Measurements from ENCODE around the gene CCDC117.
"Not testable (repeated sequence)": the region's sequence is repeated elsewhere in the genome, so short reads cannot be mapped to it uniquely, and the experiment has no call there.

The CCDC117 gene

DNA sequence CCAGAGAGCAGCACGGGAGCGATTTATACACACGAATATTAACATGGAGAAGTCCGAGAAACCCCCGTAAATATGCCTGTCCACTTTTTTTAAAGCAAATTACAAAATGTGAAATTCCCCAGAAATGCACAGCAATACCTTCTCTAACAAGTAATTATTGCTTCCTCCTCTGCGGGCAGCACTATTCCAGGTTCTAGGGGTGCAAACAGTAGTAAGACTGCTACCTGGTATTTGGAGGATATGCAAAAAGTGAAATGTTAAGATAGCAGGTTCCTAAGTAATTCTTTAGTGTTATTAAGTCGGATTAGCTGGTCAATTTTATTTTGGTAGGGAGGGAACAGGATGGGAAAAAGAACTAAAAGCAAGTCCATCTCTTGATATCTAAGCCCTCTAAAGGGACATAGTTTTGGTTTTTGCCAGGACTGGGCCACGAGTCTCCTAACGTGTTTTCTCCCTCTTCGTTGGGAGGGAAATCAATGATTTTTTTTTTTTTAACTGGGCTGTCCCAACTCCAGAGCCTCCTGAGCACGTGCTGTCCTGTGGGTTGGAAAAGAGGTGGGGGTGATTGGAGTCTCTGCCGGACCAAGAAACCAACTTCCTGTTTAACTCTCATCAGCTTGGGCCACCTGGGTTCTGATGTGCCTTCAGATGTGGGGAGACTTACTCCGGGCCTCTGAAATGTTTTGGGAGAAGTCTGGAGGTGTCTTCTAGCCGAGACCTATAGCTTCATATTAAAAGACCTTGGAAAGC, 29.5 kb downstream of the CCDC117 start:
- peak; percentile 93 for DNase-seq (ENCODE audit: low read depth)

DNA sequence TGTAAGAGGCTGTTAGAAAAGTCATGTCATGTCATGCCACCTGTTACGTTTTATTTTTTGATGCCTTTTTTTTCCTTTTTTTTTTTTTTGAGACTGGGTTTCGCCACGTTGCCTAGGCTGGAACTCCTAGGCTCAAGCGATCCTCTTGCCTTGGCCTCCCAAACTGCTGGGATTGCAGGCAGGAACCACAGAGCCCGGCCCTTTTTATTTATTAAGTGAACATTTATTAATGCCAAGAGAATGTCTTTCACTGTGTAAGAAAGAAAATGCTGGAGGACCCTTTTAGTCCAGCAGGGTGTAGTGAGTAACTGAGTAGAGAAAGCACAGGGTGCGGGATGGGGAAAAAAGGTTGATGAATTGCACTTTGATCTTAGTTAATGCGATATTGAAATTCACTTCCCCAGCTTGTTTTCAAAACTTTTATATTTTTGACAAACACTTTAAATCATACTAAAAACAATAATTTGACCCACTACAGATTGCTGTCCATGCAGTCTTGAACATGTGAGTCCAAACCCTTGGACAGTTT, 30.2 kb downstream of the CCDC117 start:
- DNase-seq (ENCODE audit: low read depth): no peak

DNA sequence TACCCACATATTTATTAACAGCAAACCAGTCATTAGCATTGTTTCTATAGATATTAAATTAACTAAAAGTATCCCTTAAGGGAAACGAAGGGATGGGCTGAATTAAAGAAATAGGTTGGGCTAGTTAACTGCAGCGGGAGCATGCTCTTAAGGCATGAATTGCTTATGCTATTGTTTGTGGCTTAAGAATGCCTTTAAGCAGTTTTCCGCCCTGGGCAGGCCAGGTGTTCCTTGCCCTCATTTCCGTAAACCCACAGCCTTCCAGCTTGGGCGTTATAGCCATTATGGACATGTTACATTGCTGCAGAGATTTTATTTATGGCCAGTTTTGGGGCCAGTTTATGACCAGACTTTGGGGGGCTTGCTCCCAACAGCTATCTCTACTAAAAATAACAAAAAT, 32.9 kb downstream of the CCDC117 start:
- DNase-seq (ENCODE audit: low read depth): not testable (repeated sequence)

DNA sequence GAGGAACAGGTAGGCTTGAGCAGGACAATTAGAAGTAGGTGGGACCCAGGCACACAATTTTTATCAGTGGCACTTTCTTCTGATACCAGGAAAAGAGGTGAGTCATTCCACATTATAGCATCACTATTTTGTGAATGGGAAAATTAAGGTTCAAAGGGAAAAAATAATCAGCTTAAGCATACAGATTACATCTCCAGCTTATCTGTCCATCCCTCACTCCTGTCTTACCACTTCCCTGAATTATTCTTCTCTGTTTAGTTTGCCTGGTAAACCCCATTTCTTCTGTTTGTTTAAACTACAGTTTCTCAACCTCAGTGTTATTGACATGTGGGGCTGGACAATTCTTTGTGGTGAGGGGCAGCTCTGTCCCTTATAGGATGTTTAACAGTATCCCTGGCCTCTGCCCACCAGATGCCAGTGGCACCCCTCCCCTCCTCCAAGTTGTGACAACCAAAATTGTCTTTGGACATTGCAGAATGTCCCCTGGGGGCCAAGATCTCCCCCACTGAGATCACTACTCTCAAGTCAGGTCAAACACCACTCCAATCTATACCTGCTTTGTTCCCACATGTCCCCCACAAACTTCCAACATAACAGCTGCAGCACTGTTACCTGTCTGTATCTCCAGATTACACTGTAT, 36.3 kb downstream of the CCDC117 start:
- no peak for DNase-seq (ENCODE audit: low read depth)

DNA sequence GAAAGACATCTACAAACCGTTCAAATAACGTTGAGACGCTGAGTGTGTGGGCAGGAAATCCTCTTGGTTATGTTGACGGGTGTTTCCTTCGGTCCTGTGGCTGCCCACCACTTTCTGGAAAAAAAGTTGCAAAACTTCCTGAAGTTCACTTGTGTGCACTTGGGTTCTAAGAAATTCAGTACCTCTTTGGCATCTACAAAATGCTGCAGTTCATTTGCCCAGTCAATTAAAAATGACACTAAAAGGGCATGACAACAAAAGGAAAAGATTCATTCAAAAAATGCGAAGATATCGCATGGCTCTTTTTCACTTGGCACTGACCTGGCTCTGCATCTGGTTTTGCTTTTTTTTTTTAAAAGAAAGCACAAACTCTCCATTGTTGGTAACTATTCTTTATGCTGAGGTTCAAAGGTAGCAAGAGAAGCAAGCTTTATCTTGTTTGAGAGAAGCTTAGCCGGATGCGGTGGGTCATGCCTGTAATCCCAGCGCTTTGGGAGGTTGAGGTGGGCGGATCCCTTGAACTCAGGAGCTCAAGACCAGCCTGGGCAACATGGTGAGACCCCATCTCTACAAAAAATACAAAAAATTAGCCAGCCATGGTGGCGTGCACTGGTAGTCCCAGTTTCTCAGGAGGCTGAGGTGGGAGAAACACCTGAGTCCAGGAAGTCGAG, 38.5 kb downstream of the CCDC117 start:
- no peak for DNase-seq (ENCODE audit: low read depth)

DNA sequence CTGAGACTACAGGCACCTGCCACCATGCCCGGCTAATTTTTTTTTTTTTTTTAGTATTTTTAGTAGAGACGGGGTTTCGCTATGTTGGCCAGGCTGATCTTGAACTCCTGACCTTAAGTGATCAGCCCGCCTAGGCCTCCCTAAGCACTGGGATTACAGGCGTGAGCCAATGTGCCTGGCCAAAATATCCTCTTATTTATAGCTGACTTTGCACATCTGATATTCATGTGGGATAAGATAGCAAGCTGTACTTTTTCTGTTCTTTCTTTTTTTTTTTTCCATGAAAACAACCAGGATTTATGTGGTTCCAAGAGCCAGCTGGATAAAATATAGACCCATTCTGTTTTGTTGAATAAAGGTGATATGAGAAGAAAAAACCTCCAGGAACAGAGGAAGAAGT, 40.0 kb downstream of the CCDC117 start:
- DNase-seq (ENCODE audit: low read depth): no peak

DNA sequence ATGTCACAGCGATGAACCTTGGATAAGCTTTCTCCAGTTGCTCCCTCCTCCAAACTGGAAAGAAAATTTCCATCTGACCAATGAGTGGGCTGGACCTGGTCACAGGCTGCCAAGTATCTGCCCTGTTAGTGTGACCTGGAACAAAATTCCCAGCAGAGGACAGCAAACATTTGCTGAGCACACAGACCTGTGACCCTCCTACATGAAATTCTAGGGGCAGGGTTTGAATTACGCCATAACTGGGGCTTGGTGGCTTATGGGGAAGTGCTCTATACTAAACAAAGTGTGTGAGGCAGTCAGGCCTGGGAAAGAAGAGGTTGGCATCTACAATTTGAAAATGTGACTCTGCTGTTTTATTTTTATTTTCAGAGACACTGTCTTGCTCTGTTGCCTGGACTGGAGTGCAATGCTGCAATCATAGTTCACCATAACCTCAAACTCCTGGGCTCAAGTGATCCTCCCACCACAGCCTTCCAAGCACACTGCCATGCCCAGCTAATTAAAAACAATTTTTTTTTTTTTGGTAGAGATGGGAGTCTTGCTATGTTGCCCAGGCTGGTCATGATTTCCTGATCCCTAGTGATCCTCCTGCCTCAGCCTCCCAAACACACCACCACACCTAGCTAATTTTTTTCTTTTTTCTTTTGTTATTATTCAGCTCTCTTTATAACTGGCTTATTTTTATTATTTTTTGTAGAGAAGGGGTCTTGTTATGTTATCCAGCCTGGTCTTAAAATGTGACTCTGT, 41.5 kb downstream of the CCDC117 start:
- no peak for DNase-seq (ENCODE audit: low read depth)

DNA sequence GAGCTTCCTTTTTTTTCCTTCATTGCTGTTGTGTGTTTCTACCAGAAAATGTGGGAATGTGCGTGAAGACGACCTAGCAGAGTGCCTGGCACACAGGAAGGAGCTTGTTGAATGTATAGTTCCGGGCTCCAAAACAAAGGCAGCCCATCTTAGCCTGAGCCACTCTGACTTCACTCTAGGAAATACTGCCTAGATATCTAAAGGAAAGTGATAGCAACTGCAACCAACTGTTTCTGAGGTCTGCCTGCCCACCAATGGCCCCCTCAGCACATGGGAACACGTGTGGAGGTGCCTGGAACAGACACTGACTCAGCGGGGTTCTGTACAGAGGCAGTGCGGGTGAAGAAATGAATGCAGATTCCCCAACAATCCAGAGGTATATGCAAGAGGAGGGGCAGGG, 42.6 kb downstream of the CCDC117 start:
- DNase-seq (ENCODE audit: low read depth): no peak

DNA sequence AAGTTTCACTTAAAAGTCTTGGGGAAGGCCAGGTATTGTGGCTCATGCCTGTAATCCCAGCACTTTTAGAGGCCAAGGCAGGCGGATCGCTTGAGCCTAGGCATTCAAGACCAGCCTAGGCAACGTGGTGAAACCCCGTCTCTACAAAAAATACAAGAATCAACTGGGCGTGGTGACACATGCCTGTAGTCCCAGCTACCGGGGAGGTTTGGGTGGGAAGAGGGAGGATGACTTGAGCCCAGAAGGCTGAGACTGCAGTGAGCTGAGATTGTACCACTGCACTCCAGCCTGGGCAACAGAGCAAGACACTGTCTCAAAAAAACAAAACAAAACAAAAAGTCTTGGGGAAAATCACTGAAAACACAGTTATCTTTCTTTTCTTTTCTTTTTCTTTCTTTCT, 43.2 kb downstream of the CCDC117 start:
- no peak for DNase-seq (ENCODE audit: low read depth)

DNA sequence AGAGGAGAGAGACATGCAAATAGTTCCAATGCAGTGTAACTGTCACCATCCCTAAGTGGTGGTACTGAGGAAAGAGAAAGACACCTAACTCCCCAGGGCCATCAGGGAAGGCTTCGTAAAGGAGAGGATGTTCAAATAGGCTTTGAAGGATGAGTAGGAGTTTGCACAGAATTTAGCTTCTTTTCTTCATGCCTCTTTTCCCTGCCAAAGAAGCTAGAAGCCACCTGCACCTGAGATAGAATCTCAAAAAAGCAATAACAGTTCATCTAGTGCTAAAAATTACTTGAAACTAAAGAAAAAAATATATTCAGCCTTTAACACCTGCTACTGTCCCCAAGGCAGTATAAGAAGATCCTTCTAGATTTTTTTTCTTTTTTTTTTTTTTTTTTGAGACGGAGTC, 44.6 kb downstream of the CCDC117 start:
- no peak for DNase-seq (ENCODE audit: low read depth)

DNA sequence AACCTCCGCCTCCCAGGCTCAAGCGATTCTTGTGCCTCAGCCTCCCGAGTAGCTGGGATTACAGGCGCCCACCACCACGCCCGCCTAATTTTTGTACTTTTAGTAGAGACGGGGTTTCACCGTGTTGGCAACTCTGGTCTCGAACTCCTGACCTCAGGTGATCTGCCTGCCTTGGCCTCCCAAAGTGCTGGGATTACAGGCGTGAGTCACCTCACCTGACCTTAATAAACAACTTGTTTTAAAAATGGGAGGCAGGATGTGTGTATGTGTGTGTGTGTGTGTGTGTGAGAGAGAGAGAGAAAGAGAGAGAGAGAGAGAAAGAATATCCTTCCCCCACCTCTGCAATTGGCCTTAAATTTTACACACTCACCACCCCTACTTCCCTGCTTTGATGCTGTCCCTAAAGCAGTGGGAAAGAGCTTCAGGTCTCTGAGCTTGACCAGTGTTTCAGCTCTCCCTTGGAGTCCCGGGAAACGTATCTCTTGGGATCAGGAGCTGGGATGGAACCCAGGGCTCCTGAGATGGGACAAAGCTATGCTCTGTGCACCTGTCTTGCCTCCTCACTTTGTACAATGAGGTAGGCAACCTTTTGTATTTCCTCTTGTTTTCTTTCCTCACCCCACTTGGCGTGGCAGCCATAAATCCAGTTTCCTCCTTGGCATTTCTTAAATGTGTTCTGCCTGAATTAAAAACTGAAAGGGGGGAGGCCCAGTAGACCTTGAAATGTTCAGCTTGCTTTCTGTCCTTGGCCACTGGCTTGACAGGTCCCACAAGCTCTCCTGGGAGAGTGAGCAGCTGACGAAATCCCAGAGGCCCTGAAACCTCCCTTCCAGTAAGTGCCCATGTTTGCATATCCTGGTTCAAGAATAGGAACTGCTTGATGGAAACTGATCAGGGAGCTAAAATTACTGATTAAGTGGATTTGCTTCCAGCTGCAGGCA, 45.7 kb downstream of the CCDC117 start:
- DNase-seq (ENCODE audit: low read depth): no peak

DNA sequence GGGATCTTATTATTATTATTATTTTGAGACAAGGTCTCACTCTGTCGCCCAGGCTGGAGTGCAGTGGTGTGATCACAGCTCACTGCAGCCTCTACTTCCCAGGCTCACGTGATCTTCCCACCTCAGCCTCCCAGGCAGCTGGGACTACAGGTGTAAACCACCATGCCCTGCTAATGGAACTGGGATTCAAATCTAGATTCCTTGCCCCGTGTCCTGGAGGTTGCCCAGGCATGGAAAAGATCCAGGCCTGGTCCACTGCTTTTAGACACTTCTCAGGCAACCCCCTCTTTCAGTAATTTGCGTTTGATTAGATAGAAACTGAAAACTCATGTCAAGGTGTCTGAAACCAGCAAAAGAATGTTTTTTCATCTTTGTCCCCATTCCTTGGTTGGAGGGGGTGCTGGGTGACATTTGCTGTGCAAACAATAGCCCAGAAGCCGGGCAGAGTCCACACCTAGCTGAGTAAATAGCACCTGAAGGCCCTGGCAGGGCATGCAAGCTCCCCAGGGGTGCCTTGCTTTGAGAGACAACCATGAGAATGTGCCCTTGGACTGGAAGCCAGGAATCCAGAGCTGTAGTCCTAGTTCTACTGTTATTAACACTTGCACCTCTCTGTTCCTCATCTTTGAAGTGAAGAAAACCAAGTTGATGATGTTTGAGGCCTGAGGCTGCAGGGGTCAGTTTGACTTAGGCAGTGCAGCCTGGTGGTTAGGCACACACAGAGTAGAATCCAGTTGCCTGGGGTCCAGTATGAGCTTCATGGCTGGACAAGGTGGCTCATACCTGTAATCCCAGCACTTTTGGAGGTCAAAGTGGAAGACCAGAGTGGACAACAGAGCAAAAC, 47.0 kb downstream of the CCDC117 start:
- DNase-seq (ENCODE audit: low read depth): no peak

DNA sequence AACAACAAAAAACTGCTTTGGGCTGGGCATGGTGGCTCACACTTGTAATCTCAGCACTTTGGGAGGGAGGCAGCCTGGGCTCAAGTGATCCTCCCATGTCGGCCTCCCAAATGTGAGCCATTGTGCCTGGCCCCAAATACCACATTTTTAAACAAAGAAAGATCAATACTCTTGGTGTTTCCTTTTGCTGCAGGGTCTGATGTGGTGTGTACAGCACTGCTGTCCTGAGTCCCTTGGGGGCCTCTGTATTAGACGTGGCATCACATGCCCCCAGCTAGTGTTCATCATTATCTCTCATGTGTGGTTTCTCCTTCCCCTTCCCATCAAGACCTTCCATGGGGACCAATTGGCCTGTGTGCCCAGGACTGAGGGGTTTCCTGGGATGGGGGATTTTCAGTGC, 48.4 kb downstream of the CCDC117 start:
- no peak for DNase-seq (ENCODE audit: low read depth)

DNA sequence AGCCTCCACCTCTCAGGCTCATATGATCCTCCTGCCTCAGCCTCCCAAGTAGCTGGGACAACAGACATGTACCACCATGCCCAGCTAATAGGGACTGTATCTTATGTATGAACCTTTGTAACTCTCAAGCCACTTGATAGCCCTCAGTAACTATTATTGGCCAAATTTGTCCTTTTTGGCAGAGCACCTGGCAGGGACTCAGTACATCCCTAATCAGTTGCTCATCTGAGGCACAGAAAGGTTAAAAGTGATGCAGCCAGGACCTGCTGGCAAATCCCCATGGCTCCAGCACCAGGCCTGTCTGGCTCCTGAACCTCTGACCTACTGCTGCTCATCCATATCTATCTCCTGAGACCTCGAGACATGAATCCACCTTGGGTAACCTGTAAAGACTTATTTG, 49.0 kb downstream of the CCDC117 start:
- no peak for DNase-seq (ENCODE audit: low read depth)

DNA sequence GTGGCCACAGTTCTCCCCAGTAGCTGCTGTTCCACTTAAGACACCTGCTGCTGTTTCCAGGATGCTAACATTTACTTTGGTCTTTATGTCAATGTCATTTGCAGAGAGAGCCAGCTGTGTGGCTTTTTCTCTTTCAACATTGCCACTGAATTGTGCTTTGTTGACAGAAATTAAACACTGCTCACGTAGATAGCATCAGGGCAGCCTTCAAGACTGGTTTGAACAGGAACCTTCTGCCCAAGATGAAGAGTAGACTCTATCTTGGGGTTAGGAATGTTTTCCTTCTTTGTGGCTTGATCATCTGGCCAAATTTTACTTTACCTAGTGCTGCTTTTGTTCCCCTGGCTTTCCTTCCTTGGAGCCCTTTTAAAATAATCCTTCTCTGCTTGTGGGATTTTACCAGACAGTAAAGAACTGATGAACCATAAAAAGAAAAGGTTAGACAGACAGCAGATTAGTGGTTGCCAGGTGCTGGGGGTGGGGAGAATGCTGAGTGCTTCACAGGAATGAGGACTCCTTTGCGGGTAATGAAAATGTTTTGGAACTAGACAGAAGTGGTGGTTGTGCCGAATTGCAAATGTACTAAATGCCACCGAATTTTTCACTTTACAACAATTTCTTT, 50.5 kb downstream of the CCDC117 start:
- DNase-seq (ENCODE audit: low read depth): no peak

DNA sequence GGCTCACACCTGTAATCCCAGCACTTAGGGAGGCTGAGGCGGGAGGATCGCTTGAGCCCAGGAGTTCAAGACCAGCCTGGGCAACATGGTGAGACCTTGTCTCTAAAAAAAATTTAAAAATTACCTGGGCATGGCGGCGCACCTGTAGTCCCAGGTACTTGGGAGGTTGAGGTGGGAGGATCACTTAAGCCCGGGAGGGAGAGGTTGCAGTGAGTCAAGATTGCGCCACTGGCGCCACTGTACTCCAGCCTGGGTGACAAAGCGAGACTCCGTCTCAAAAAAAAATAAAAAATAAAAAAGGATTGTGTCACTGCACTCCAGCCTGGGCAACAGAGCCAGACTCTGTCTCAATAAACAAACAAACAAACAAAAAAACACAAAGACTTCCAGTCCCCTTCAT, 52.0 kb downstream of the CCDC117 start:
- not testable (repeated sequence) for DNase-seq (ENCODE audit: low read depth)

DNA sequence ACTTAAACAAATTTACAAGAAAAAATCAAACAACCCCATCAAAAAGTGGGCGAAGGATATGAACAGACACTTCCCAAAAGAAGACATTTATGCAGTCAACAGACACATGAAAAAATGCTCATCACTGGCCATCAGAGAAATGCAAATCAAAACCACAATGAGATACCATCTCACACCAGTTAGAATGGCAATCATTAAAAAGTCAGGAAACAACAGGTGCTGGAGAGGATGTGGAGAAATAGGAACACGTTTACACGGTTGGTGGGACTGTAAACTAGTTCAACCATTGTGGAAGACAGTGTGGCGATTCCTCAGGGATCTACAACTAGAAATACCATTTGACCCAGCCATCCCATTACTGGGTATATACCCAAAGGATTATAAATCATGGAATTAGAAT, 53.9 kb downstream of the CCDC117 start:
- DNase-seq (ENCODE audit: low read depth): not testable (repeated sequence)

DNA sequence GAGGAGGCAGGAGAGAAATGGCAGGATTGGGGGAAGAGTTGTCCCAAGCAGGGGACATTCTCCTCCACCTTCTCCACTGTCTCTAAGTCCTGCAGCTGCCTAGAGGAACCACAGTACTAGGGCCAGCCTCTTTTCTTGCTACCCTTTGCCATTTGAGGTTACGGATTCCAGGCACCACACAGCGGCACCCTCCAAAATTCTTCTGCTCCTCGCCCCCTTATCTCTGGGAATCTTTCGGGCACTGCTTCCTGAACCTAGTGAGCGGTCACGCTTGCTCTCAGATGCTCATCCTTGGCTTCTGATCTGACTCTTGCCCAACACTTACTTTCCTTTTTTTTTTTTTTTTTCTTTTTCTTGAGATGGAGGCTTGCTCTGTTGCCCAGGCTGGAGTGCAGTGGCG, 54.4 kb downstream of the CCDC117 start:
- no peak for DNase-seq (ENCODE audit: low read depth)

DNA sequence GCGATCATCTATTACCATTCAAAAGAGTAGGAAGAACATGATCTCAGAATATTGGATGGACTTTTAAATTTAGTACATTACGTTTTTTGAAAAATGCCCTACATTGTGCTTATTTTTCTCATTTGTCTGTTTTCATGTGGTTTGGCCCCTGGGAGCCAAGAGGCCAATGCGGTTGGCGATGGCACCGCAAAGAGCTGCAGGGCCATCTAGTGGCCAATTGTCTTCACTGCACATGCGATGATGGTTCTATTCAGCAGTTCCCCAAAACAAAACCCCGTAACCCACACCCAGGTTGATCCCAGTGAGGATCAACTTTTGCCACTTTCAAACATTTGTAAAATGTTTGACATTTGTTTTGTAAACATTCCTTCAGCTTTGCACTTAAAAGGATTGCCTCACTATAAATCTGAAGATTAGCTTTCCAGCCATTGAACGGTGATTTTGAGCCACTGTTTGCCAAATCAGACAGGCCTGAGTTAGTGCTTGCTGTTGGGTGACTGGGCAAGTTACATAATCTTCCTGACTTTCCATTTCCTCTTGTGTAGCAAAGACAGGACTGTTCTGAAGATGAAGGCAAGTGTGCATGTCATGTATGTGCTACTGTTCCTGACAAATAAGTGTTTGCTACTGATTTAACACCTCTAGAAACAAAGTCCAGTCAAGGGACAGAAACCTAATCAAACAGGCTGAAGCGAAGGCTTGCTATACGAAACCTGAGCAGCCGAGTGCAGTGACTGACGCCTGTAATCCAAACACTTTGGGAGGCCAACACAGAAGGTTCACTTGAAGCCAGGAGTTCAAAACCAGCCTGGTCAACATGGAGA, 57.1 kb downstream of the CCDC117 start:
- DNase-seq (ENCODE audit: low read depth): peak; percentile 65

Data from CMK (cell line).